D721Med (cell line): ENCODE data around the gene PWP1.

ENCODE experiments used
- DNase-seq: peaks from one replicate; pipeline ENCODE4 v3.0.0; 2011; ENCODE audit warnings: low spot score; ENCODE audit not compliant: insufficient read length
- FAIRE-seq: peaks from 2 replicates; lab custom pipeline; 2011; peaks lifted over from hg19 to GRCh38; lab: Jason Lieb, UNC
- CTCF ChIP-seq: IDR thresholded peaks from 2 replicates; pipeline ENCODE4 v1.5.1; 2012; ENCODE audit warnings: mild to moderate bottlenecking, control low read depth; ENCODE audit not compliant: insufficient read depth; ENCODE audit errors: missing control alignments

Gene PWP1

GRCh38 chr12:107651571-107652449, 33.8 kb upstream of the PWP1 start:
- TF ChIP-seq CTCF = no peak
- DNase-seq = no peak
- no peak for FAIRE-seq

GRCh38 chr12:107653519-107653918, 32.1 kb upstream of the PWP1 start:
- FAIRE-seq = no peak
- DNase-seq = no peak
- no peak for TF ChIP-seq CTCF

GRCh38 chr12:107654873-107655272, 30.7 kb upstream of the PWP1 start:
- no peak for TF ChIP-seq CTCF
- FAIRE-seq (no peak), DNase-seq (no peak)

- no peak for TF ChIP-seq CTCF
- DNase-seq = no peak
- FAIRE-seq = no peak
Measured at GRCh38 chr12:107655281-107656065, 30.1 kb upstream of the PWP1 start.

GRCh38 chr12:107656302-107656701, 29.3 kb upstream of the PWP1 start:
- no peak for TF ChIP-seq CTCF
- FAIRE-seq (no peak), DNase-seq (no peak)

GRCh38 chr12:107657133-107657532, 28.5 kb upstream of the PWP1 start:
- FAIRE-seq = no peak
- TF ChIP-seq CTCF = no peak
- no peak for DNase-seq
